AG04450 (cell line): ENCODE data around the gene ATP6V0E1. TPM values are rescaled to one million over a fixed set of nuclear protein-coding genes. Genes with fewer than 3 reads are reported as not detected.
A peak's percentile ranks its signal among the peaks of the same experiment; 100 is the strongest.

ENCODE experiments used
- CTCF ChIA-PET: fragments of 300-600, 350-600 bp; formaldehyde crosslinking; extraction: SDS; loops from one replicate; lab custom pipeline; 2022; ENCODE audit warnings: antibody characterized with exemption, inconsistent platforms; lab: Charles Lee
- POLR2A ChIA-PET: fragments of 350-600 bp; formaldehyde crosslinking; extraction: SDS; loops from one replicate; lab custom pipeline; 2021; ENCODE audit warnings: antibody characterized with exemption, inconsistent platforms; lab: Yijun Ruan, JAX
- DNase-seq: peaks from one replicate; pipeline ENCODE4 v3.0.0-alpha.2; 2011; ENCODE audit warnings: low read depth, low spot score
- H3K27ac ChIP-seq: one replicate; pipeline ENCODE4 v1.5.1; 2012; ENCODE audit warnings: low read depth, low read length, control low read depth
- H3K27me3 ChIP-seq: one replicate; pipeline ENCODE4 v1.6.0; 2012; ENCODE audit warnings: low read length; ENCODE audit not compliant: control insufficient read depth, insufficient read depth
- H3K4me3 ChIP-seq: 2 replicates; pipeline ENCODE4 v1.5.1; 2011; ENCODE audit warnings: mild to moderate bottlenecking, low read depth, low read length, control low read depth
- H3K9me3 ChIP-seq: 2 replicates; pipeline ENCODE4 v1.5.1; 2012; ENCODE audit warnings: low read length; ENCODE audit not compliant: control insufficient read depth, insufficient read depth
- CTCF ChIP-seq: IDR thresholded peaks from 2 replicates; pipeline ENCODE4 v1.5.1; 2011; ENCODE audit warnings: low read depth, low read length, control low read depth, inconsistent platforms
- polyA plus RNA-seq: library from polyadenylated mRNA; depleted of rRNA; stranded (reverse); fragments of >200 nt; gene quantifications from 2 replicates; pipeline ENCODE4 v1.2.3, GENCODE V29; 2011

Gene ATP6V0E1
- polyA plus RNA-seq, 1 experiment = 610 TPM

GRCh38 chr5:172939611-172940267 lies 43.8 kb upstream of the ATP6V0E1 start:
- no peak overlapping the region for H3K27ac ChIP-seq
- CTCF ChIA-PET = interaction anchor here (1.0 to 2.7 kb wide), 10 partner anchors 8 to 232 kb away, joined by 3 to 13 read pairs (median 6); no protein-coding TSS in a partner anchor

GRCh38 chr5:172940268-172941066 lies 43.1 kb upstream of the ATP6V0E1 start:
- Histone ChIP-seq H3K27me3 (no peaks in the 10 kb centered on the region), H3K4me3 (no peak overlapping the region), H3K9me3 (no peaks in the 10 kb centered on the region), H3K27ac (no peak overlapping the region)
- TF ChIP-seq CTCF = no peak
- no peak for DNase-seq
- CTCF ChIA-PET = interaction anchor here (0.6 to 2.7 kb wide), 8 partner anchors 8 to 233 kb away, joined by 3 to 13 read pairs (median 8); no protein-coding TSS in a partner anchor
- POLR2A ChIA-PET = interaction anchor here (0.5 to 1.6 kb wide), 2 partner anchors 11 to 126 kb away, joined by 4 to 7 read pairs; no protein-coding TSS in a partner anchor

More at GRCh38 chr5:172939611-172940267, 43.8 kb upstream of the ATP6V0E1 start:
- Histone ChIP-seq H3K9me3 (no peaks in the 10 kb centered on the region), H3K4me3 (no peak overlapping the region), H3K27me3 (no peaks in the 10 kb centered on the region)
- POLR2A ChIA-PET = interaction anchor here (0.5 to 1.0 kb wide), 3 partner anchors 11 to 233 kb away, joined by 3 to 7 read pairs (median 4); no protein-coding TSS in a partner anchor
- DNase-seq = no peak
- no peak for TF ChIP-seq CTCF

GRCh38 chr5:172941067-172941516 lies 42.5 kb upstream of the ATP6V0E1 start:
- CTCF ChIA-PET = interaction anchor here (0.6 to 2.7 kb wide), 6 partner anchors 9 to 244 kb away, joined by 4 to 13 read pairs (median 8); no protein-coding TSS in a partner anchor
- Histone ChIP-seq H3K27me3 (no peaks in the 10 kb centered on the region), H3K4me3 (no peak overlapping the region), H3K9me3 (no peaks in the 10 kb centered on the region; the same call in 1 of the 2 replicates), H3K27ac (no peak overlapping the region)
- DNase-seq = no peak
- POLR2A ChIA-PET = interaction anchor here (1.6 kb wide), 1 partner anchor 12 kb away, joined by 4 read pairs; no protein-coding TSS in a partner anchor
- TF ChIP-seq CTCF = no peak

- no peak overlapping the region for H3K4me3 ChIP-seq
- no peak for DNase-seq
- no peak for TF ChIP-seq CTCF
- ChIA-PET CTCF (interaction anchor here (0.8 to 2.3 kb wide), 5 partner anchors 10 to 236 kb away, joined by 3 to 8 read pairs (median 5); no protein-coding TSS in a partner anchor), POLR2A (interaction anchor here (1.4 kb wide), 1 partner anchor 201 kb away, joined by 3 read pairs; no protein-coding TSS in a partner anchor)
- H3K9me3 ChIP-seq = no peaks in the 10 kb centered on the region; the same call in 1 of the 2 replicates
- peak overlapping the region; percentile 47 for H3K27ac ChIP-seq
- H3K27me3 ChIP-seq = no peaks in the 10 kb centered on the region
Observed at GRCh38 chr5:172942556-172942955, 41.0 kb upstream of the ATP6V0E1 start.
